HL-60 (cell line): ENCODE measurements around the gene CCL4.

Experiments
- GABPA ChIP-seq: IDR thresholded peaks from 2 replicates; pipeline ENCODE4 v1.6.1; 2012; ENCODE audit warnings: low read depth
- POLR2AphosphoS5 ChIP-seq: IDR thresholded peaks from 2 replicates; pipeline ENCODE4 v1.6.1; 2012; ENCODE audit warnings: low read depth
- SPI1 ChIP-seq: IDR thresholded peaks from 2 replicates; pipeline ENCODE4 v1.6.1; 2012; ENCODE audit warnings: low read depth, mild to moderate bottlenecking, borderline replicate concordance
- TF ChIP-seq, protein P1 (sequence below): IDR thresholded peaks from one replicate; pipeline ENCODE4 v1.5.1; 2011; ENCODE audit warnings: low read length, control low read depth, inconsistent platforms; ENCODE audit not compliant: insufficient read depth
- TF ChIP-seq, protein P2 (sequence below): IDR thresholded peaks from 2 replicates; pipeline ENCODE4 v1.6.1; 2012; ENCODE audit warnings: low read depth; ENCODE audit not compliant: insufficient replicate concordance

DNA sequence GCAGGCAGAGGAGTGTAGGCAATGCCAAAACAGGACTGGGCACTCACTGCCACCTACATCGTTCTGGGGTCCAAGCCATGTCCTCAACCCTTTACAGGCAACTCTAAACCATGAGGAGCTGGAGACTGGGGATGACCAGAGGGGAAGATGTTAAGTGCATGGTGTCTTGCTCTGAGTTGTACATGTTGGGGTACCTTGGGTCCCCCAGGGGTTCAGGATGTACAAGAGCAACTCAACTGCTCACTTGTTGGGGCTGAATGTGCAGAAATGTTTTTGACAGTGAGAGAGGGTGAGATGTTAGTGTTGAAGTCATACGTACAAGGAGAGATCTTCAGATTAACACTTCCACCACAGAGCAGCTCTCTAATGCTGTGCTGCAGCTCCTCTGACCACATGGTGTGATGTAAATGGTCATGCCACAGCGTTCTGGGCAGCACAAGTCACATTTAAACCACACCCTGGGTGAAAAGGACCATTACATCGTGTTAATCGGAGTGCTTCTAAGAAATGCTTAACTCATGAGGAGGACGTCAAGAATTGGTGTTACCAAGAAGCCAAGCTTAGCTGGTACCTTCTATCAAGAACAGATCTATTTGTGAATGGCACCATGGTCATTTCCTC lies 37.2 kb upstream of the CCL4 start:
- TF ChIP-seq, protein P1, sequence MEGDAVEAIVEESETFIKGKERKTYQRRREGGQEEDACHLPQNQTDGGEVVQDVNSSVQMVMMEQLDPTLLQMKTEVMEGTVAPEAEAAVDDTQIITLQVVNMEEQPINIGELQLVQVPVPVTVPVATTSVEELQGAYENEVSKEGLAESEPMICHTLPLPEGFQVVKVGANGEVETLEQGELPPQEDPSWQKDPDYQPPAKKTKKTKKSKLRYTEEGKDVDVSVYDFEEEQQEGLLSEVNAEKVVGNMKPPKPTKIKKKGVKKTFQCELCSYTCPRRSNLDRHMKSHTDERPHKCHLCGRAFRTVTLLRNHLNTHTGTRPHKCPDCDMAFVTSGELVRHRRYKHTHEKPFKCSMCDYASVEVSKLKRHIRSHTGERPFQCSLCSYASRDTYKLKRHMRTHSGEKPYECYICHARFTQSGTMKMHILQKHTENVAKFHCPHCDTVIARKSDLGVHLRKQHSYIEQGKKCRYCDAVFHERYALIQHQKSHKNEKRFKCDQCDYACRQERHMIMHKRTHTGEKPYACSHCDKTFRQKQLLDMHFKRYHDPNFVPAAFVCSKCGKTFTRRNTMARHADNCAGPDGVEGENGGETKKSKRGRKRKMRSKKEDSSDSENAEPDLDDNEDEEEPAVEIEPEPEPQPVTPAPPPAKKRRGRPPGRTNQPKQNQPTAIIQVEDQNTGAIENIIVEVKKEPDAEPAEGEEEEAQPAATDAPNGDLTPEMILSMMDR, result no peak
- TF ChIP-seq POLR2AphosphoS5, result no peak
- no peak for TF ChIP-seq SPI1
- TF ChIP-seq, protein P2, sequence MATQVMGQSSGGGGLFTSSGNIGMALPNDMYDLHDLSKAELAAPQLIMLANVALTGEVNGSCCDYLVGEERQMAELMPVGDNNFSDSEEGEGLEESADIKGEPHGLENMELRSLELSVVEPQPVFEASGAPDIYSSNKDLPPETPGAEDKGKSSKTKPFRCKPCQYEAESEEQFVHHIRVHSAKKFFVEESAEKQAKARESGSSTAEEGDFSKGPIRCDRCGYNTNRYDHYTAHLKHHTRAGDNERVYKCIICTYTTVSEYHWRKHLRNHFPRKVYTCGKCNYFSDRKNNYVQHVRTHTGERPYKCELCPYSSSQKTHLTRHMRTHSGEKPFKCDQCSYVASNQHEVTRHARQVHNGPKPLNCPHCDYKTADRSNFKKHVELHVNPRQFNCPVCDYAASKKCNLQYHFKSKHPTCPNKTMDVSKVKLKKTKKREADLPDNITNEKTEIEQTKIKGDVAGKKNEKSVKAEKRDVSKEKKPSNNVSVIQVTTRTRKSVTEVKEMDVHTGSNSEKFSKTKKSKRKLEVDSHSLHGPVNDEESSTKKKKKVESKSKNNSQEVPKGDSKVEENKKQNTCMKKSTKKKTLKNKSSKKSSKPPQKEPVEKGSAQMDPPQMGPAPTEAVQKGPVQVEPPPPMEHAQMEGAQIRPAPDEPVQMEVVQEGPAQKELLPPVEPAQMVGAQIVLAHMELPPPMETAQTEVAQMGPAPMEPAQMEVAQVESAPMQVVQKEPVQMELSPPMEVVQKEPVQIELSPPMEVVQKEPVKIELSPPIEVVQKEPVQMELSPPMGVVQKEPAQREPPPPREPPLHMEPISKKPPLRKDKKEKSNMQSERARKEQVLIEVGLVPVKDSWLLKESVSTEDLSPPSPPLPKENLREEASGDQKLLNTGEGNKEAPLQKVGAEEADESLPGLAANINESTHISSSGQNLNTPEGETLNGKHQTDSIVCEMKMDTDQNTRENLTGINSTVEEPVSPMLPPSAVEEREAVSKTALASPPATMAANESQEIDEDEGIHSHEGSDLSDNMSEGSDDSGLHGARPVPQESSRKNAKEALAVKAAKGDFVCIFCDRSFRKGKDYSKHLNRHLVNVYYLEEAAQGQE, result no peak
- no peak for TF ChIP-seq GABPA
